WTC11 (cell line): ENCODE data around the gene GARNL3. TPM values are rescaled to one million over a fixed set of nuclear protein-coding genes. Genes with fewer than 3 reads are reported as not detected.

Experiments
- ATAC-seq: fragments of 200-7000 bp; cut with Tn5 transposase; 2 replicates; pipeline ENCODE4 v1.10.0; 2021; ENCODE audit warnings: mild to moderate bottlenecking, moderate library complexity
- CTCF ChIA-PET: fragments of 300-600 bp; sonication (Branson Sonifier 250); formaldehyde crosslinking; loops from one replicate; lab custom pipeline; 2021; ENCODE audit warnings: antibody characterized with exemption; lab: Charles Lee
- POLR2A ChIA-PET: fragments of 350-600 bp; sonication (Branson Sonifier 250); formaldehyde crosslinking; loops from one replicate; lab custom pipeline; 2021; ENCODE audit warnings: antibody characterized with exemption; lab: Charles Lee
- DNase-seq: peaks from one replicate; pipeline ENCODE4 v3.0.0; 2021; ENCODE audit warnings: low spot score
- H3K27ac Mint-ChIP-seq: 2 replicates; pipeline ENCODE4 v1.8.0; 2021; ENCODE audit warnings: mixed read lengths
- H3K27me3 Mint-ChIP-seq: 2 replicates; pipeline ENCODE4 v1.8.0; 2021; ENCODE audit warnings: low read depth, mild to moderate bottlenecking, moderate library complexity, mixed read lengths
- H3K36me3 Mint-ChIP-seq: 2 replicates; pipeline ENCODE4 v1.8.0; 2021; ENCODE audit warnings: mixed read lengths
- H3K4me1 Mint-ChIP-seq: 2 replicates; pipeline ENCODE4 v1.8.0; 2022; ENCODE audit warnings: mixed read lengths
- H3K4me3 Mint-ChIP-seq: 2 replicates; pipeline ENCODE4 v1.8.0; 2021; ENCODE audit warnings: mild to moderate bottlenecking, moderate library complexity, mixed read lengths
- H3K9me3 Mint-ChIP-seq: 2 replicates; pipeline ENCODE4 v1.8.0; 2021; ENCODE audit warnings: mixed read lengths
- ARID4B ChIP-seq: sonication (generic); formaldehyde crosslinking; IDR thresholded peaks from 2 replicates; pipeline ENCODE4 v1.8.0; 2023; ENCODE audit warnings: missing genetic modification reagents, mild to moderate bottlenecking, borderline replicate concordance
- CBFB ChIP-seq: sonication (generic); formaldehyde crosslinking; IDR thresholded peaks from 2 replicates; pipeline ENCODE4 v1.8.1; 2022; ENCODE audit warnings: mild to moderate bottlenecking, low read depth, missing genetic modification reagents
- CDX4 ChIP-seq: fragments of 250-450 bp; sonication (Bioruptor Pico); IDR thresholded peaks from 2 replicates; pipeline ENCODE4 v1.9.0; 2021; ENCODE audit warnings: moderate library complexity, mild to moderate bottlenecking, inconsistent platforms, borderline replicate concordance
- CREB1 ChIP-seq: sonication (generic); formaldehyde crosslinking; IDR thresholded peaks from 2 replicates; pipeline ENCODE4 v1.8.0; 2023; ENCODE audit warnings: mild to moderate bottlenecking, missing genetic modification reagents
- E2F5 ChIP-seq: sonication (generic); formaldehyde crosslinking; IDR thresholded peaks from 2 replicates; pipeline ENCODE4 v1.8.1; 2022; ENCODE audit warnings: mild to moderate bottlenecking, moderate library complexity, missing genetic modification reagents
- FOXP1 ChIP-seq: sonication (generic); formaldehyde crosslinking; IDR thresholded peaks from 2 replicates; pipeline ENCODE4 v1.8.0; 2022; ENCODE audit warnings: missing genetic modification reagents, mild to moderate bottlenecking, moderate library complexity, borderline replicate concordance
- MAX ChIP-seq: sonication (generic); formaldehyde crosslinking; IDR thresholded peaks from 2 replicates; pipeline ENCODE4 v1.8.0; 2022; ENCODE audit warnings: mild to moderate bottlenecking, missing genetic modification reagents
- MXD4 ChIP-seq: fragments of 250-450 bp; sonication (Bioruptor Pico); IDR thresholded peaks from 2 replicates; pipeline ENCODE4 v1.8.0; 2021; ENCODE audit warnings: mild to moderate bottlenecking, moderate library complexity, borderline replicate concordance
- TCF7 ChIP-seq: sonication (generic); formaldehyde crosslinking; IDR thresholded peaks from 2 replicates; pipeline ENCODE4 v1.8.0; 2022; ENCODE audit warnings: mild to moderate bottlenecking, low read depth, missing genetic modification reagents, moderate library complexity
- TP53 ChIP-seq: sonication (generic); formaldehyde crosslinking; IDR thresholded peaks from 2 replicates; pipeline ENCODE4 v1.8.1; 2023; ENCODE audit warnings: mild to moderate bottlenecking, missing genetic modification reagents
- USF1 ChIP-seq: sonication (generic); formaldehyde crosslinking; IDR thresholded peaks from 2 replicates; pipeline ENCODE4 v1.8.0; 2022; ENCODE audit warnings: mild to moderate bottlenecking, missing genetic modification reagents
- ZNF121 ChIP-seq: sonication (generic); formaldehyde crosslinking; IDR thresholded peaks from 2 replicates; pipeline ENCODE4 v1.8.0; 2023; ENCODE audit warnings: missing genetic modification reagents
- ZNF263 ChIP-seq: sonication (generic); formaldehyde crosslinking; IDR thresholded peaks from 2 replicates; pipeline ENCODE4 v1.8.1; 2022; ENCODE audit warnings: low read depth, mild to moderate bottlenecking, moderate library complexity, missing genetic modification reagents
- ZNF416 ChIP-seq: fragments of 250-450 bp; sonication (Bioruptor Pico); IDR thresholded peaks from 2 replicates; pipeline ENCODE4 v1.9.0; 2021; ENCODE audit warnings: mild to moderate bottlenecking, inconsistent platforms
- total RNA-seq: library from RNA; stranded (reverse); gene quantifications from 3 replicates; pipeline ENCODE4 v1.2.3, GENCODE V29; 2021
- TF ChIP-seq, protein P1 (sequence below): sonication (generic); formaldehyde crosslinking; IDR thresholded peaks from 2 replicates; pipeline ENCODE4 v1.8.1; 2023; ENCODE audit warnings: mild to moderate bottlenecking, missing genetic modification reagents, moderate library complexity
- TF ChIP-seq, protein P2 (sequence below): sonication (generic); formaldehyde crosslinking; IDR thresholded peaks from 2 replicates; pipeline ENCODE4 v1.8.1; 2023; ENCODE audit warnings: mild to moderate bottlenecking, missing genetic modification reagents
- TF ChIP-seq, protein P3 (sequence below): fragments of 250-450 bp; sonication (Bioruptor Pico); conservative IDR thresholded peaks from 2 replicates; pipeline ENCODE4 v1.9.0; 2021; ENCODE audit warnings: mild to moderate bottlenecking
- TF ChIP-seq, protein P4 (sequence below): fragments of 200-600 bp; IDR thresholded peaks from 2 replicates; pipeline ENCODE4 v1.8.0; 2022; ENCODE audit warnings: antibody characterized with exemption

The GARNL3 gene
- total RNA-seq, 1 experiment from 2014 or later = 17.8 TPM

DNA sequence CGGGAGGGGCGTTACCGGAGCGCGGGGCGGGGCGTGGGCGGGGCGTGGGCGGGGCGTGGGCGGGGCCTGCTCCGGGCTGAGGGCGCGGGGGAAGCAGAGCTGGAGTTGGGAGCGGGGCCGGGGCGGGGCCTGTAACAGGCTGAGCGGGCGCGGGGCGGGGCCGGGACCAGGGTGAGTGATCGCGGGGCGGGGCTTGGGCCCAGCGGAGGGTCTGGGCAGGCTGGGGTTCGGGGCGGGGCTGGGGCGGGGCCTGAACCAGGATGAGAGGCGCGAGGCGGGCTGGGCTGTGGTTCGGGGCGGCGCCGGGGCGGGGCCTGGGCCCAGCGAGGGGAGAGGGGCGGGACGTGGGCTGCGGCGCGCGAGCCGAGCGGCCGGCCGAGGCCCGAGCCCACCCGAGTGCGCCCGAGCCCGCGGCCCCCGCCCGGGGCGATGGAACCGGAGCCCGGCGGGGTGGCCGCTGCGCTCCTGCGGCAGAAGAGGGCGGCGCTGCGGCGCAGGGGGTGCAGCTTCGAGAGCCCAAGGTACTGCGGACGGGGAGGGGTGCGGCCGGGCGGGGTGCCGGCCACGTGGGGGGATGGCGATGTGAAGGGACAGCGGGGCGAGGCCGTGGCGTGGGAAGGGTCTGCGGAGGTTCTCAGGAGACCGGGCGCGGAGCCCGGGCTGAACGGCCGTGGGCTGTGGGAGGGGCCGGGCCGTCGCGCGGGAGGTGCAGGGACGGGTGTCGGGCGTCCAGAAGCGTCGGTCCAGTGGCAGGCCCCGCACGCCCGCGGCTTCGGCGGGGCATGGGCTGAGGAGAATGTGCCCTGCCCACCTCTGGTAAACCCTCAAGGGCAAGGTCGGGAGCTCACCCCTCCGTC is 39.5 kb upstream of the GARNL3 start:
- Mint-ChIP-seq H3K27me3 (peaks cover 36% of the 10 kb centered on the region), H3K9me3 (no peaks in the 10 kb centered on the region), H3K4me1 (peaks cover 20% of the 10 kb centered on the region), H3K27ac (no peak overlapping the region), H3K36me3 (no peaks in the 10 kb centered on the region), H3K4me3 (peak overlapping the region; percentile 80)
- peak; percentile 98 for DNase-seq
- POLR2A ChIA-PET = interaction anchor here (0.6 to 2.0 kb wide), 9 partner anchors 20 to 310 kb away, joined by 3 to 15 read pairs (median 4); partner anchors contain the start of genes ANGPTL2, LRSAM1, RALGPS1 and RPL12
- CTCF ChIA-PET = interaction anchor here (0.6 to 3.3 kb wide), 42 partner anchors 9 to 698 kb away, joined by 3 to 44 read pairs (median 4); partner anchors contain the start of genes ANGPTL2, RALGPS1, SLC2A8 and TOR2A
- peak; percentile 75 for ATAC-seq
- no peak for TF ChIP-seq ARID4B (CRISPR knock-in tag)
- TF ChIP-seq CREB1 (CRISPR knock-in tag) = no peak
- TF ChIP-seq, protein P1, sequence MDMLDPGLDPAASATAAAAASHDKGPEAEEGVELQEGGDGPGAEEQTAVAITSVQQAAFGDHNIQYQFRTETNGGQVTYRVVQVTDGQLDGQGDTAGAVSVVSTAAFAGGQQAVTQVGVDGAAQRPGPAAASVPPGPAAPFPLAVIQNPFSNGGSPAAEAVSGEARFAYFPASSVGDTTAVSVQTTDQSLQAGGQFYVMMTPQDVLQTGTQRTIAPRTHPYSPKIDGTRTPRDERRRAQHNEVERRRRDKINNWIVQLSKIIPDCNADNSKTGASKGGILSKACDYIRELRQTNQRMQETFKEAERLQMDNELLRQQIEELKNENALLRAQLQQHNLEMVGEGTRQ = peak; percentile 66
- no peak for TF ChIP-seq CBFB (CRISPR knock-in tag)
- TF ChIP-seq FOXP1 (CRISPR knock-in tag) = peak; percentile 61
- TF ChIP-seq MXD4 = no peak
- TF ChIP-seq MAX = peak; percentile 50; the same call in 1 of the 2 replicates
- TF ChIP-seq, protein P2, sequence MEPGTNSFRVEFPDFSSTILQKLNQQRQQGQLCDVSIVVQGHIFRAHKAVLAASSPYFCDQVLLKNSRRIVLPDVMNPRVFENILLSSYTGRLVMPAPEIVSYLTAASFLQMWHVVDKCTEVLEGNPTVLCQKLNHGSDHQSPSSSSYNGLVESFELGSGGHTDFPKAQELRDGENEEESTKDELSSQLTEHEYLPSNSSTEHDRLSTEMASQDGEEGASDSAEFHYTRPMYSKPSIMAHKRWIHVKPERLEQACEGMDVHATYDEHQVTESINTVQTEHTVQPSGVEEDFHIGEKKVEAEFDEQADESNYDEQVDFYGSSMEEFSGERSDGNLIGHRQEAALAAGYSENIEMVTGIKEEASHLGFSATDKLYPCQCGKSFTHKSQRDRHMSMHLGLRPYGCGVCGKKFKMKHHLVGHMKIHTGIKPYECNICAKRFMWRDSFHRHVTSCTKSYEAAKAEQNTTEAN = no peak
- TF ChIP-seq, protein P3, sequence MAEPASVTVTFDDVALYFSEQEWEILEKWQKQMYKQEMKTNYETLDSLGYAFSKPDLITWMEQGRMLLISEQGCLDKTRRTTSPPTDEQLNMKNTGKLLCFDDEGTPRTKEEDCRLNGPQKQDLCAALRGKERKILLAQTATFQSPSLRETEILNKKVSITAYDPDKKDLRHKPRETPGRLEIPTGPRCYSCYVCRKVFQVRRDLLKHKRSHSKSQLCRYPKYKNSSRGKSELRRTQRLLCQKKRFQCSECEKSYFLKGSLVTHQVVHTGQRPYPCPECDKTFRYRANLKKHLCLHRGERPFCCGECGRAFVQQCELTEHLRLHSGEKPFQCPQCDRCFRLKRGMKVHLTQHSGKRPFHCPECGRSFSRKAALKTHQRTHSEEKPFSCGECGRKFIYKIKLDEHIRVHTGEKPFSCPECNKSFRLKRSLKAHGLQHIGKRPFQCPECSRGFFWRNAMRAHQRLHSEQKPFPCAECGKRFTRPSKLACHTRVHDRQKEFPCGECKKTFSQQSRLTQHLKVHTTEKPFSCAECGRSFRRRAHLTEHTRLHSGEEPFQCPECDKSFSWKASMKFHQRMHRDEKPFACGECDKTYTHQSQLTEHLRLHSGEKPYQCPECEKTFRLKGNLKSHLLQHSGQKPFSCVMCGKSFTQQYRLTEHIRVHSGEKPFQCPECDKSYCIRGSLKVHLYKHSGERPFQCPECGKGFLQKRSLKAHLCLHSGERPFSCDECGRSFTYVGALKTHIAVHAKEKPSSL = no peak
- TF ChIP-seq CDX4 (CRISPR knock-in tag) = no peak
- TF ChIP-seq E2F5 (CRISPR knock-in tag) = no peak
- TF ChIP-seq USF1 (CRISPR knock-in tag) = peak; percentile 54; the same call in 1 of the 2 replicates
- no peak for TF ChIP-seq ZNF121 (CRISPR knock-in tag)
- TF ChIP-seq TP53 = 0 out of 2 replicates have a peak, but pooled peaks have one; percentile 34
- no peak for TF ChIP-seq ZNF416 (CRISPR knock-in tag)
- no peak for TF ChIP-seq ZNF263
- TF ChIP-seq, protein P4, sequence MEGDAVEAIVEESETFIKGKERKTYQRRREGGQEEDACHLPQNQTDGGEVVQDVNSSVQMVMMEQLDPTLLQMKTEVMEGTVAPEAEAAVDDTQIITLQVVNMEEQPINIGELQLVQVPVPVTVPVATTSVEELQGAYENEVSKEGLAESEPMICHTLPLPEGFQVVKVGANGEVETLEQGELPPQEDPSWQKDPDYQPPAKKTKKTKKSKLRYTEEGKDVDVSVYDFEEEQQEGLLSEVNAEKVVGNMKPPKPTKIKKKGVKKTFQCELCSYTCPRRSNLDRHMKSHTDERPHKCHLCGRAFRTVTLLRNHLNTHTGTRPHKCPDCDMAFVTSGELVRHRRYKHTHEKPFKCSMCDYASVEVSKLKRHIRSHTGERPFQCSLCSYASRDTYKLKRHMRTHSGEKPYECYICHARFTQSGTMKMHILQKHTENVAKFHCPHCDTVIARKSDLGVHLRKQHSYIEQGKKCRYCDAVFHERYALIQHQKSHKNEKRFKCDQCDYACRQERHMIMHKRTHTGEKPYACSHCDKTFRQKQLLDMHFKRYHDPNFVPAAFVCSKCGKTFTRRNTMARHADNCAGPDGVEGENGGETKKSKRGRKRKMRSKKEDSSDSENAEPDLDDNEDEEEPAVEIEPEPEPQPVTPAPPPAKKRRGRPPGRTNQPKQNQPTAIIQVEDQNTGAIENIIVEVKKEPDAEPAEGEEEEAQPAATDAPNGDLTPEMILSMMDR = no peak
- TF ChIP-seq TCF7 = no peak
